ENCODE results near the gene VPS41. TPM values are rescaled to one million over a fixed set of nuclear protein-coding genes. Genes with fewer than 3 reads are reported as not detected.

Gene VPS41
- total RNA-seq, 1 experiment from 2014 or later: 27.1 TPM

DNA sequence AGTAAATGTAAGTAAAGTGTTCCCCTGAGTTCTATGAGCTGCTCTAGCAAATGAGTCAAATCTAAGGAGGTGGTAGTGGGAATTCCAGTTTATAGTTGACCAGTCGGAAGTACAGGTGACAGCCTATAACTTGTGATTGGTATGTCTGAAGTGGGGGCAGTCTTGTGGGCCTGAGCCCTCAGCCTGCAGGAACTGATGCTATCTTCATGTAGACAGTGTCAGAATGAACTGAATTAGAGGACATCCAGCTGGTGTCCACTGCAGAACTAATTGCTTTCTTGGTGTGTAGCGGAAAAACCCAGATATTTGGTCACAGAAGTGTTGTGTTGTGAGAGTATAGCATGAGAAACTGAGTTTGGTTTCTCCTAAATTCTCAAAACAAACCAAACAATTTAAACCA is 150.0 kb downstream of the VPS41 start:
- DNase-seq (ENCODE audit: low spot score): no peak
- in situ Hi-C loops (cut with HindIII; ENCODE audit: low sequenced_read_pairs): no loop called here

GRCh38 chr7:38757931-38758330 is 151.1 kb downstream of the VPS41 start:
- in situ Hi-C loops (cut with HindIII; ENCODE audit: low sequenced_read_pairs): no loop called here
- DNase-seq (ENCODE audit: low spot score): no peak

GRCh38 chr7:38756521-38756920 is 152.5 kb downstream of the VPS41 start:
- in situ Hi-C loops (cut with HindIII; ENCODE audit: low sequenced_read_pairs): no loop called here
- no peak for DNase-seq (ENCODE audit: low spot score)

DNA sequence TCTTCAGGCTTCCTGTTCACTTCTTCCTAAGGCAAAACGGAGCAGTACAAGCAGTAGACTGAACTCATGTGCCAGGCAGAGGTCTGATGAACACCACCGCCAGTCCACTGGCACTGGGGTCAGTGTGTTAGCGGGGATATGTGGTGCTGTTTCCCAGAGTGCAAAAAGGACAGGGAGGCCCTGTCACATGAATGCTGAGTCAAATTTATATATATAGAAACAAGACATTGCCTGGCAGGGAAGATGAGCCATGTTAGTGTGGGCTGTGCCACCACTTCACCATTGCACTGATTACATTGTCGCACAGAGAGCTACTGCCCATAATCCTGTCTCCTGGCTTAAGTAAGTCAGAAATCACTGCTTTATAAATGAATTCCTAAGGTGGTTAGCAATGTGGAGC is 155.6 kb downstream of the VPS41 start:
- in situ Hi-C loops (cut with HindIII; ENCODE audit: low sequenced_read_pairs): no loop called here
- DNase-seq (ENCODE audit: low spot score): no peak

DNA sequence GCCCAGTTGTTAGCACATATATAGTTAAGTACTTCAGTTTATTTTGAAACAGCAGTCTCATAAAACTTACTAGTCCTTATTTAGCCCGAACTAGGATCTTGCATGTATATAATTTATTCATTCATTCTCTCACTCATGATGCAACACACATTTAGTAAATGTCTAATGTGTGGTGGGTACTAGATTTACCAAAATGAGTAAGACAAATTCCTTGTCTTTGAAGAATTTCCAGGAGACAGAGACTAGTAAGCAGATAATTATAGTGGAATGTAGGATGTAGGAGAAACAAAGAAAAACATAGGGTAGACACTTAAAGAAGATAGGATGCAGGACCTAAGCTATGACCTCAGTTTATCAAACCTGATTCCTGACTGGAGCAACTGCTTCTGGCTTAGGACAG is 157.6 kb downstream of the VPS41 start:
- in situ Hi-C loops (cut with HindIII; ENCODE audit: low sequenced_read_pairs): no loop called here
- DNase-seq (ENCODE audit: low spot score): no peak

DNA sequence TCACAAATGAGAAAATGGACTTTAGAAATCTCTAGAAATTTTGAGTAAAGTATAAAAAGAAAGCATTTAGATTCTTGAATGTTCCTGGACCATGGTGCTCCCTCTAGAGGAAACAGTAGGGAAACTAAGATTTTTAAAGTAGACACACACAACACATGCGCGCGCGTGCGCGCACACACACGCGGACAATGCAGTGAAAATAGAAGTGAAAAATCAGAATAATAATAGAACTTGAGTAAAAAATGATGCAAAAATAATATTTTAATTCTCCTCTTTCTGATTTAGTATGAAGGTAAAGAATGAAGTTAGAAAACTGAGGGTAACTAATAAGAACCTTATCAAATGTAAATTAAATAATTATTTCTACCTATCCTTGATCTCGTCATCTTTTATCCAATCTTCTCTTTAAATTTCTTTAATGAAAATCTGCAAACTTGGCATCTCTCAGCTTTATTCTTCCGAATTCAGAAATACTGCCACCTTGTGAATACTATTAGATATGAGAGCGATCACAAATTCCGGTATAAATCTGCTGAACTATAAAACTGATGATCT is 160.9 kb downstream of the VPS41 start:
- DNase-seq (ENCODE audit: low spot score): peak; percentile 33
- in situ Hi-C loops (cut with HindIII; ENCODE audit: low sequenced_read_pairs): no loop called here

GRCh38 chr7:38746438-38746837 is 162.6 kb downstream of the VPS41 start:
- in situ Hi-C loops (cut with HindIII; ENCODE audit: low sequenced_read_pairs): no loop called here
- DNase-seq (ENCODE audit: low spot score): no peak

GRCh38 chr7:38744746-38745145 is 164.2 kb downstream of the VPS41 start:
- in situ Hi-C loops (cut with HindIII; ENCODE audit: low sequenced_read_pairs): no loop called here
- DNase-seq (ENCODE audit: low spot score): no peak

- no peak for DNase-seq (ENCODE audit: low spot score)
- in situ Hi-C loops (cut with HindIII; ENCODE audit: low sequenced_read_pairs): no loop called here
Observed at GRCh38 chr7:38743899-38744298, 165.1 kb downstream of the VPS41 start.

DNA sequence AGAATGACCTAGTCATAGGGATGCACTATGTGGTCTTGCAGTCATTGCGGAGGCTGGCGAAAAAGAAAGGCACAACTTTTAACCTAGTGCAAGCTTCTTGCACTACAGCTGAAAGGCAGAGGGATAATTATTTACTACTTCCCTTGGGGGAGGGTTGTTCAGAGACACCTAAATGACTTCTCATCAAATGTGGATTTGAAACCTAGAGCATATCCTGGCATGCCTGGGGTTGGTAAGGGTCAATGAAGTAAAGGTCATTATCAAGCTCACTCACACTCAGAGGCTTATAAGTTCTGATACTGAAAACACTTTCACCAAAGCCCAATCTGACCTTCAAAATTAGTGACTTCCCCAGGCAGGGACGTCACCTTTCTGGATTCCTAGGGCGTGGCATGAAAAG is 168.9 kb downstream of the VPS41 start:
- DNase-seq (ENCODE audit: low spot score): no peak
- in situ Hi-C loops (cut with HindIII; ENCODE audit: low sequenced_read_pairs): no loop called here

DNA sequence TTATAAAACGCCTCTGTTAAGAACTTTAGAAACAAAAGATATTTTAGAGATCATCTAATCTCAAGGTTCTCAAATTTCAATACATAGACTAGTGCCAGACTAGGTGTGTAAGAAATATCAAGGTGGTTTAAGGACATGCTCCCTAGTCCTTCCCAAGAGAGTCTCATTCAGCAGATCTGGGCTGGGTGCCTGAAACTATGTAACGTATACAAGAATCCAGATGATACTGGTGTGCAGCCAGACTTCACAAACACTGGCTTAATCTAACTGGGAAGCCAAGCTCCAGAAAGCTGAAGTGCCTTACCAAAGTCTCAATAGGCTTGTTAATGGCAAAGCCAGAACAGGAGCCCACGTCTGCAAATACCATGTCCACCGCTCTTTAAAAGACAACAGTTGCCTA is 172.9 kb downstream of the VPS41 start:
- DNase-seq (ENCODE audit: low spot score): no peak
- in situ Hi-C loops (cut with HindIII; ENCODE audit: low sequenced_read_pairs): no loop called here

GRCh38 chr7:38731215-38731614 is 177.8 kb downstream of the VPS41 start:
- DNase-seq (ENCODE audit: low spot score): no peak
- in situ Hi-C loops (cut with HindIII; ENCODE audit: low sequenced_read_pairs): no loop called here

GRCh38 chr7:38728145-38728544 is 180.8 kb downstream of the VPS41 start:
- in situ Hi-C loops (cut with HindIII; ENCODE audit: low sequenced_read_pairs): no loop called here
- DNase-seq (ENCODE audit: low spot score): no peak

DNA sequence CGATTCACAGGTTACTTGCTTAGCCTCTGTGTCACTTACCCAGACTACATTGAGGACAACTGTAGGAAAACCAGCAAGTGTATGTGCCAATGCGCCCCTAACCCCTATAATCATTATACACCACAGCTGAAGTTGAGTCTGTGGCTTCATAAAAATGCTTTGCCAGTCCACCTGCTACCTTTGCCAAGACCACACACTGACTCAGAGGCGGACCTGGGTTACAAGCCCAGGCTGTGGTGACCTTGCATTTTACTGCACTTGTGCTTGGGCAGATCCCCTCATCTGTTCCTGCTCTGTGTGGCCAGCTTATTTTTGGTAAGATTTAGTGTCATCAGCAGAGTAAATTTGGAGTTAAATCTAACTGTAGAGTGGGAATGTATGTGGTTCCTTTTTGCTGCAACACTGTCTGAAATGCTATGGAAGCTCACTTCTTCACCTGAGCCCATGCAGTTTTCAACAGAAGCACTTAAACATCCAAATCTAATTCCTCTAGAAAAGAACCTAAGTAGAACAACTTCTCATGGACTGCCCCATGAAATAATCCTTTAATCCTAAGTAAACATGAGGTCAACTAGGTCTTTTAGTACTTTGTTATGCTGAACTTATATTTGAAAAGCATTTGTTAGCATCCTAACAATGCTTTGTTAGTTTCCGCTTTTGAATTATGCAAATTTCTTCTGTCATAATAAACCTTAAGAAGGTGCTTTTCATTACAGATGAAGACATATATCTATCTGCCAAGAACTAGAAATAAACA is 181.6 kb downstream of the VPS41 start:
- in situ Hi-C loops (cut with HindIII; ENCODE audit: low sequenced_read_pairs): no loop called here
- DNase-seq (ENCODE audit: low spot score): no peak

DNA sequence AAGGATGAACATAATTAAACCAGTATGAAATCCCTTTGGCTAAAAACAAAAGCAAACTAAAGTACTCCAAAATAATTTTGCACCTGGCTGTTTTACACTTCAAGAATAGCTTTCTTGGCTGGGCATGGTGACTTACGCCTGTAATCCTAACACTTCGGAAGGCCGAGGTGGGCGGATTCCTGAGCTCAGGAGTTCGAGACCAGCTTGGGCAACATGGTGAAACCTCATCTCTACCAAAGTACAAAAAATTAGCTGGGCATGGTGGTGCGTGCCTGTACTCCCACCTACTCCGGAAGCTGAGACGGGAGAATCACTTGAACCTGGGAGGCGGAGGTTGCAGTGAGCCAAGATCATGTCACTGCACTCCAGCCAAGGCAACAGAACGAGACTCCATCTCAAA is 185.7 kb downstream of the VPS41 start:
- DNase-seq (ENCODE audit: low spot score): no peak
- in situ Hi-C loops (cut with HindIII; ENCODE audit: low sequenced_read_pairs): no loop called here

- no peak for DNase-seq (ENCODE audit: low spot score)
- in situ Hi-C loops (cut with HindIII; ENCODE audit: low sequenced_read_pairs): no loop called here
Observed at GRCh38 chr7:38716397-38716796, 192.6 kb downstream of the VPS41 start.

DNA sequence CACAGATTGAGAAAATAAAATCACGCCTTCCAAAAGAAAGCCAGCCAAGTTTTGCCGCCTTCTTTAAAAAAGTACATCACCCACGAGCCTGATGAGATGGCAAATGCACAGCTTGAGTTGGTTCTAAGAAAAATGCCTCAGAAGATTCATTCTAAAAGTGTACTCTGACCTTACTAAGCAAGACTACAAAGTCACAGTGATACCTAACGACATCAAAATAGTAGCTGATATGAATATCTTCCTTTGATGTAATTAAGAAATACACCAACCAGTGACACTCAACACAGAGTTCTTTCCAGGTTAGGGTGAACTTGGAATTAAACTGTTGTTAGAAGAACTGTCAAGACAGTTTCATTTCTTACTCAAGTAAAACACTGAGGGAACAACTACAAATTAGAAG is 199.9 kb downstream of the VPS41 start:
- in situ Hi-C loops (cut with HindIII; ENCODE audit: low sequenced_read_pairs): no loop called here
- DNase-seq (ENCODE audit: low spot score): no peak

GRCh38 chr7:38704751-38705150 is 204.2 kb downstream of the VPS41 start:
- no peak for DNase-seq (ENCODE audit: low spot score)
- in situ Hi-C loops (cut with HindIII; ENCODE audit: low sequenced_read_pairs): no loop called here

- in situ Hi-C loops (cut with HindIII; ENCODE audit: low sequenced_read_pairs): no loop called here
- DNase-seq (ENCODE audit: low spot score): no peak
Observed at GRCh38 chr7:38704041-38704547, 204.9 kb downstream of the VPS41 start.

GRCh38 chr7:38703093-38703492 is 205.9 kb downstream of the VPS41 start:
- DNase-seq (ENCODE audit: low spot score): no peak
- in situ Hi-C loops (cut with HindIII; ENCODE audit: low sequenced_read_pairs): no loop called here

DNA sequence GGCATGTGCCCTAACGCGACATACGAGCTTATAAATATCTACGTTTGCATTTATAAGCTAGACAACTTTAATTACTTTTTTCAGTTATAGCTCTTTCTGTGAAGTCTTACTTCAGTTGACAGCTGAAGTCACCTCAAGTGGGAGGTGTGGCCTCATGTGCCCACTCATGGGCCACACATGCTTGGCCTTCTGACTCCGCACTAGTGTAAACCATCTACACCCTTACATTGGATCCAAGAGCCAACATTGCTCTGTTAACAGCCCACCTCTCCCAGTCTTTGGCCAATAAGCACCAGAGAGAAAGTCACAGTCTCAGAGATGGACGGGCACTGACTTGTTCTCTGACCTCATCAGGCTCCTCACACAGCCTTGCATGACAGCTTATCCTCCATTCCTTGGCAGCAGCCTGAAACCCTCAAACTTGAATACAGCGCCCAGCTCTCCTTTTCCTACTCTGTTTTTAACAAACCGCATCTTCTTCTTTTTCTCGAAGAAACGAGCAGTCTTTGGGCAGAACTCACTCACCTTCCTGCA is 206.9 kb downstream of the VPS41 start:
- DNase-seq (ENCODE audit: low spot score): no peak
- in situ Hi-C loops (cut with HindIII; ENCODE audit: low sequenced_read_pairs): no loop called here
